Activated naive CD8-positive, alpha-beta T cell treated with anti-CD3 and anti-CD28 coated beads, Interleukin-2, amount 50 U/mL, for 24 hours (primary cell): Measurements from ENCODE around the gene RNF208.

Experiments used
- ATAC-seq: fragments of 150-1000 bp; cut with Tn5 transposase; one replicate; pipeline ENCODE4 v1.10.0; 2021
- DNase-seq: peaks from one replicate; pipeline ENCODE4 v3.0.0; 2021
- H3K27ac Mint-ChIP-seq: one replicate; pipeline ENCODE4 v1.8.0; 2021; ENCODE audit warnings: mild to moderate bottlenecking, mixed read lengths
- H3K27me3 Mint-ChIP-seq: one replicate; pipeline ENCODE4 v1.8.0; 2021; ENCODE audit warnings: mixed read lengths
- H3K36me3 Mint-ChIP-seq: one replicate; pipeline ENCODE4 v1.8.0; 2021; ENCODE audit warnings: low read depth, mixed read lengths
- H3K4me1 Mint-ChIP-seq: one replicate; pipeline ENCODE4 v1.8.0; 2021; ENCODE audit warnings: mixed read lengths
- H3K4me3 Mint-ChIP-seq: one replicate; pipeline ENCODE4 v1.8.0; 2021; ENCODE audit warnings: mild to moderate bottlenecking, moderate library complexity, mixed read lengths
- H3K9me3 Mint-ChIP-seq: one replicate; pipeline ENCODE4 v1.8.0; 2021; ENCODE audit warnings: mixed read lengths

RNF208 gene, protein sequence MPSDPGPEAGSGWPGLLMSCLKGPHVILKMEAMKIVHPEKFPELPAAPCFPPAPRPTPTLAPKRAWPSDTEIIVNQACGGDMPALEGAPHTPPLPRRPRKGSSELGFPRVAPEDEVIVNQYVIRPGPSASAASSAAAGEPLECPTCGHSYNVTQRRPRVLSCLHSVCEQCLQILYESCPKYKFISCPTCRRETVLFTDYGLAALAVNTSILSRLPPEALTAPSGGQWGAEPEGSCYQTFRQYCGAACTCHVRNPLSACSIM

DNA sequence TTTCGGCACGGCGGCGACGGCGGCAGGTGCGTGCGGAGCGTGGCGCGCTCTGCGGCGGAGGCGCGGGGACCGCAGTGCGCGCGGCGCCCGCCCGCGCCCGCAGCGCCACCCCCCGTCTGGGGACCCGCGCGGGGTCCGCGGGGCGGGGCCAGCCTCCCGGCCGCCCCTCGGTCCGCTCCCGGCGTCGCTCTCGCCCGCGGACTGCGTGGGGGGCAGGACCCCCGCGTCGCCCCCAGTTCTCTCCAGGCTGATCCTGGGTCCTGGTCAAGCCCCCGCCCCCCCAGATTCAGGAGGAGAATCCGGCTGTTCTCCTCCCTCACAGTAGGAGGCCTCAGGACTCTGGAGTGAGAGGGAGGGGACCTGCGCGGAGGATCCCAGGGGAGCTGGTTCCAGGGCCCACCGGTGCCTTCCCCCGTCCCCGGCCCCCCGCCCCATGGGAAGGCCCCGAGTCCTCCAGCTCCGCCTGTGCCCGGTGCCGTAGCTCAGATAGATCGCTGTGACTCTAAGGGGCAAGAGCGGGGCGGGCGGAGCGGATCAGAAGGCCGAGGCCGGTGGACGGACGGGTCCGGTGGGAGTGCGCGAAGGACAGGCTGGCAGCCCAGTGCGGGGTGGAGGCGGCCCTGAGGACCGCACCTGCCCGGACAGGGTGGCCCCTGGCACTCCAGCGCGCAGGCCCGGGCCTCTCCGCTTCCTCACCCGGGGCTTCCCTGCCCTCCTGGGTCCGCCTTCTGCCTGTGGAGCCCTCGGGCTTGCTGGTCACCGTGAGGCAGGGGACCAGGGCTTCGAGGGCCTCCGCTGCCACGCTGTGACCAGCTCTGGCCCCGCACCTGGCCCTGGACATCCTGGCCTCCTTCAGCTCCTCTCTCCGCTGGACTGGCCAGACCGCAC is at the start of gene RNF208:
Gene RNF208, minus strand, starts transcription at position 51 of the 888 bp plus-strand sequence. CDS start 1,028 bp downstream, outside the sequence.
- H3K36me3 Mint-ChIP-seq: no peaks in the 10 kb centered on the region
- ATAC-seq (no peak), DNase-seq (no peak)
- H3K27ac Mint-ChIP-seq: peak within 1 kb of the TSS; percentile 60
- H3K4me3 Mint-ChIP-seq: peak within 1 kb of the TSS; percentile 76
- H3K9me3 Mint-ChIP-seq: no peaks in the 10 kb centered on the region
- H3K27me3 Mint-ChIP-seq: no peaks in the 10 kb centered on the region
- peaks cover 12% of the 10 kb centered on the region for H3K4me1 Mint-ChIP-seq

DNA sequence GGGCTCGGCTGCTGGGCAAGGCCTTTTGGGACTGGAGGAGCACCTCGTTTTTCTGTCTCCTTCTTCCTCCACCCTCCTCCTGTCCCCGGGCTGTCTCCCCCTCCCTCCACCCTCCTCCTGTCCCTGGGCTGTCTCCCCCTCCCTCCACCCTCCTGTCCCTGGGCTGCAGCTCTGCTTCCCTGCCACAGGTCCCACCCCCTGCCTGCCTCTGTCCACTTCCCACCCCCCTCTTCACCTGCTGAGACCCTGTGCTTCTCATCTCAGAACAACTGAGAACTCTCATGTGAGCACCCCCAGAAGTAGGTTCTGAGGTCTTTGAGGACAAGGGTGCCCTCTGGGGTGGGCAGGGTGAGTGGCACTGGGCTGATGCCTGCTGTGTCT is 49.6 kb upstream of the RNF208 start:
- Mint-ChIP-seq H3K4me1 (peaks cover 27% of the 10 kb centered on the region), H3K27me3 (no peaks in the 10 kb centered on the region), H3K27ac (no peak overlapping the region), H3K9me3 (no peaks in the 10 kb centered on the region), H3K36me3 (peaks cover 23% of the 10 kb centered on the region), H3K4me3 (no peak overlapping the region)
- no peak for DNase-seq
- no peak for ATAC-seq

DNA sequence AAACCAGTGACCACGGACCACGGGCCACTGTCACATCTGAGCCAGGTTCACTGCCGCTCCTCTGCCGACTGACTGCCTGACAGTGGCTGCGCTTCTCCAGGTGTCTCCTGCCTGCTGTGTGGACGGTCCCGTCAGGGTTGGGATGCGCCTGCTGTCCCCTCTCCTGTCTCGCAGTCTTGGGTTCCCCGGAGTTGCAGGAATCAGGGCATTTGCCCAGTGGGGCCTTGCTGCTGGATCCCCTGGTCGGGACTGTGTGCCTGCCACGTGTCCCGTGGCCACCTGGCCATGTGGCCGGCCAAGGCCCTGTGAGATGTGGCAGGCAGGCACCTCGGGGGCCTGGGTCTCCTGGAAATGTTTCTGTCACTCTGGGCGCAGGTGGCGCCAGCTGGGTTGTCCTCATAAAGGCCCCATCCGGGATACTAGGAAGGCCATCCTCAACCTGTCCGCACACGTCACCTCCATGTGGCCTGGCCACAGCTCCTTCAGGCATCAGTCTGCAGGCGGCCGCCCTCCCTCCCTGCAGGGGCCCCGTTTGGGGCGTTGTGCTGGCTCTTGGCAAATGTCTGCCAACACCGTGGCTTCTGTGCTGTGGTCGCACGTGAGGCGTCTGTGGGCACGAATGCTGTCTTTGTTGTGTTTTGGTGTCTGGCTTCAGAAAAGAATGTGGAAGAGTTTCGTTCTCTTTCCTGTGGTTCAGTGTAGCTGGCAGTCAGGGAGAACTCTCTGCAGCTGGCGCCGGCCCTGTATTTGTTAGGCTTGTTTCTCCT is 49.1 kb upstream of the RNF208 start:
- ATAC-seq: peak; percentile 35
- H3K27ac Mint-ChIP-seq: no peak overlapping the region

DNA sequence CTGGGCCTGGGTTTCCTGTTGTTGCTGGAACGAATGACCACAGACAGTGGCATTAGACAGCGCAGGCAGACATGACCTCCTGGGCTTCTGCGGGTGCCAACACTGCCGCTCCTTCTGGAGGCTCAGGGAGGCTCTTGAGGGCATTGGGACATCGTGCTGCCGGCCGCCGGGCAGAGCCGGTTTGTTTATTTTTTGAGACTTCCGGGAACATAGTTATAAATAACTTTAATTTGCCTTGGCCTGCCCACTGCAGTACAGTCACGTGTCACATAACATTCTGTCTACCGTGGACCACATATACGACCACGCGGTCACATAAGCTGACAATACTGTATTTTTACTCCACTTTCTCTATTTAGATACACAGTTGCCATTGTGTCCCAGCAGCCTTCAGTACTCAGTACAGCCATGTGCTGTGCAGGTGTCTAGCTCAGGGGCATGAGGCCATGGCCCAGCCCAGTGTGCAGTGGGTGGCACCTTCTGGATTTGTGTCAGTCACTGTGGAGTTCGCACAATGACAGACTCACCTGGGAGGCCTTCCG is 47.3 kb upstream of the RNF208 start:
- Mint-ChIP-seq H3K9me3 (no peaks in the 10 kb centered on the region), H3K4me1 (peaks cover 15% of the 10 kb centered on the region), H3K36me3 (peaks cover 25% of the 10 kb centered on the region), H3K27me3 (no peaks in the 10 kb centered on the region), H3K4me3 (no peak overlapping the region), H3K27ac (no peak overlapping the region)
- no peak for DNase-seq
- ATAC-seq: no peak

More for the DNA sequence above, 49.1 kb upstream of the RNF208 start:
- H3K27me3 Mint-ChIP-seq: no peaks in the 10 kb centered on the region
- H3K9me3 Mint-ChIP-seq: no peaks in the 10 kb centered on the region
- no peak overlapping the region for H3K4me3 Mint-ChIP-seq
- DNase-seq: peak; percentile 41
- peaks cover 24% of the 10 kb centered on the region for H3K4me1 Mint-ChIP-seq
- H3K36me3 Mint-ChIP-seq: peaks cover 23% of the 10 kb centered on the region

DNA sequence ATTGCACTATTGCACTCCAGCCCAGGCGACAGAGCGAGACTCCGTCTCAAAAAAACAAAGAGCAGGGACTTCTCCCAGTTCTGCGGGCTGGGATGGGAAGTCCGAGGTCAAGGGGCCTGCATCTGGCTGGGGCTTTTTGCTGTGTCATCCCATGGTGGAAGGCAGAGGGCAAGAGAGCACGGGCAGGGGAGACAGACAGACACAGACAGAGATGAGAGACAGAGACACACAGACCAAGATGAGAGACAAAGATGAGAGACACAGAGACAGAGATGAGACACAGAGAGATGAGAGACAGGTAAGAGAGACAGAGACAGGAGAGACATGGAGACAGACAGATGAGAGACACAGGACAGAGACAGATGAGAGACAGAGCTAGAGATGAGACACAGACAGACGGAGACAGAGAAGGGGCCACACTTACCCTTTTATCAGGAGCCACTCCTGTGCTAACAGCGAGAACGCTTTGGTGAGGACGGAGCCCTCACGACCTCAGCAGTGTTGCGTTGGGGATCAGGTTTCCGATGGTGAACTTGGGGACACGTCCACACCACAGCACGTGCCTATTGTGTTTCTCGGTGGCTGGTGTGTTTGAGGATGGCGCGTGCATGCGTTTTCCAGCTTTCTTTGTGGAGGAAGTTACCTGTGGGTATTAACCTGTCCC is 46.6 kb upstream of the RNF208 start:
- H3K9me3 Mint-ChIP-seq: no peaks in the 10 kb centered on the region
- no peak overlapping the region for H3K27ac Mint-ChIP-seq
- peaks cover 27% of the 10 kb centered on the region for H3K36me3 Mint-ChIP-seq
- DNase-seq: no peak
- H3K27me3 Mint-ChIP-seq: no peaks in the 10 kb centered on the region
- no peak for ATAC-seq
- no peak overlapping the region for H3K4me3 Mint-ChIP-seq
- H3K4me1 Mint-ChIP-seq: peaks cover 15% of the 10 kb centered on the region

DNA sequence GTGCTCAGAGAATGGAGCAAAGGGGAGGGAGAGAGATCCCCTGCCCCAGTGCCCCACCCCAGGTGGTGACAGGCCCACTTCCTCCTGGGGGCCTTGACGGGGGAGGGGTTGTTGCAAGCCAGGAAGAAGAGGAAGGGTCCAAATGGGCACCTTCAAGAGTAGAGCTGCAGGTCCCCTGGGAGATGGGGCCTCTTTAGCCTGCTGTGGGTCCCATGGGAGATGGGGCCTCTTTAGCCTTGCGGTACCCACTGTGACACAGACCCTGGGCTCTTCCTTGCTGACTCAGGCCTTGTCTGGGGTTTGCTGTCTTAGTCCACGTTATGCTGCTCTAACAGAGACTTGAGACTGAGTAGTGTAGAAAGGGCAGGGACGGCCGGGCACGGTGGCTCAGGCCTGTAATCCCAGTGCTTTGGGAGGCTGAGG is 45.9 kb upstream of the RNF208 start:
- Mint-ChIP-seq H3K9me3 (no peaks in the 10 kb centered on the region), H3K4me1 (peaks cover 15% of the 10 kb centered on the region), H3K27ac (no peak overlapping the region), H3K4me3 (no peak overlapping the region), H3K36me3 (peaks cover 27% of the 10 kb centered on the region), H3K27me3 (no peaks in the 10 kb centered on the region)
- ATAC-seq (no peak), DNase-seq (no peak)

DNA sequence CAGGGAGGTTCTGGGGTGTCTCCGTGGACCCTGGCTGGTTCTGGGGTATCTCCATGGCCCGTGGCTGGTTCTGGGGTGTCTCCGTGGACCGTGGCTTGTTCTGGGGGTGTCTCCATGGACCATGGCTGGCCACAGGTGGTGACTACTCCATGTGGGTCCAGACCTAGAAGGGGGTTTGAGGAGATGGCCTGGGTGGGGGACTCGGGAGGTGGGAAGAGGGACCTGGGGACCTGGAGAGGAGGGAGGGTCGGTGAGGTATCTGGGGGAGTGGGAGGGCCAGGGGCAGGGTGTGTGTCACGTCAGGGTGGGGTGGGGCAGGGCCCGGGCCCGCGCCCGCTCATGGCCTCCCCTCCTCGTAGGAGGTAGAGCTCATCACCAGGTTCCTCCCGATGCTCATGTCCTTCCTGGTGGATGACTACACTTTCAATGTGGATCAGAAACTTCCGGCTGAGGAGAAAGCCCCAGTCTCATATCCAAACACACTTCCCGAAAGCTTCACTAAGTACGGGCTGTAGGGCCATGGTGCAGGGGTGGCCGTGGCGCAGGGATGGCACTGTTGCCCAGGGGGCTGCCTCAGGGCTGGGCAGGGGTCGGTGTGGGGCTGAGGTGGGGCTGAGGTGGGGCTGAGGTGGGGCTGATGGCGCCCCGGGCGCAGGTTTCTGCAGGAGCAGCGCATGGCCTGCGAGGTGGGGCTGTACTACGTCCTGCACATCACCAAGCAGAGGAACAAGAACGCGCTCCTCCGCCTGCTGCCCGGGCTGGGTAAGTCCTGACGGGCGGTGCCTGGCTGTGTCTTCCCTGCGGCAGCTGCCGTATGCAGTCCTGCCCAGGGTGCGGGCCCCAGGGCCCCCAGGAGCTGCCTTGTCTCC is 44.8 kb upstream of the RNF208 start:
- no peaks in the 10 kb centered on the region for H3K9me3 Mint-ChIP-seq
- H3K4me1 Mint-ChIP-seq: peaks cover 15% of the 10 kb centered on the region
- no peaks in the 10 kb centered on the region for H3K27me3 Mint-ChIP-seq
- no peak overlapping the region for H3K4me3 Mint-ChIP-seq
- H3K27ac Mint-ChIP-seq: no peak overlapping the region
- peaks cover 27% of the 10 kb centered on the region for H3K36me3 Mint-ChIP-seq
- DNase-seq (no peak), ATAC-seq (no peak)

DNA sequence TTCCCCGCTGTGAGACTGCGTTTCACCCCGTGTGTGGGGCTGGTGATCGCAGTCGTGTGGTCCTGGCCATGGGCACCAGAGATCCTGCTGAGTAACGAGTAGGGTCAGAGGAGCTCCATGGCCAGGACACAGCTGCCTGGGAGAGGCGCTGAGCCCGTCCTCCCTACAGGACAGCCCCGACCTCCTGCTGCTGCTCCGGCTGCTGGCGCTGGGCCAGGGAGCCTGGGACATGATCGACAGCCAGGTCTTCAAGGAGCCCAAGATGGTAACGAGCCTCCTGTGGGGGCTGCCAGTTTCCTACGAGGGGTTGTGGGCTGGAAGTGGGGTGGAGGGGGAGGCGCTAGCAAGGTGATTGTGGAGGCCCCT is 44.1 kb upstream of the RNF208 start:
- Mint-ChIP-seq H3K27ac (no peak overlapping the region), H3K4me3 (no peak overlapping the region), H3K36me3 (peaks cover 27% of the 10 kb centered on the region), H3K9me3 (no peaks in the 10 kb centered on the region), H3K4me1 (peaks cover 10% of the 10 kb centered on the region), H3K27me3 (no peaks in the 10 kb centered on the region)
- DNase-seq (no peak), ATAC-seq (no peak)

DNA sequence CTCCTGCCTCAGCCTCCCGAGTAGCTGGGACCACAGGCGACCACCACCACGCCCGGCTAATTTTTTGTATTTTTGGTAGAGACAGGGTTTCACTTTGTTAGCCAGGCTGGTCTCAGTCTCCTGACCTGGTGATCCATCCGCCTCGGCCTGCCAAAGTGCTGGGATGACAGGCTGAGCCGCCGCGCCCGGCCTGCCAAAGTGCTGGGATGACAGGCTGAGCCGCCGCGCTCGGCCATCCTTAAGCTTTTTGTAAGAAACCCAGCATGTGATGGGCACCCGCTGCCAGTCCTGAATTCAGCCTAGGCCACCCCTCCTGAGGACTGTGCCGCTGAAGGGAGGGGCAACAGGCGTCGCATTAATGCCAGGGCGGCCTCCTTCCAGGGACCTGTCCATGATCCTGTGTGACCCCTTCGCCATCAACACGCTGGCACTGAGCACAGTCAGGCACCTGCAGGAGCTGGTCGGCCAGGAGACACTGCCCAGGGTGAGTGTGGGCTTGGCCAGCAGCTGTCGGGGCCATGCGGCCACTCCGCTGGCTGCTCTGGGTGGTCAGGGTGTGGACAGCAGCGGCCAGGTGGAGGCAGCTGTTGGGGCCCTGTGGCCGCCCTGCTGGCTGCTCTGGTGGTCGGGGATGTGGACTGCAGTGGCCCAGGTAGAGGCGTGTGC is 43.6 kb upstream of the RNF208 start:
- Mint-ChIP-seq H3K9me3 (no peaks in the 10 kb centered on the region), H3K27me3 (no peaks in the 10 kb centered on the region), H3K4me1 (peaks cover 5% of the 10 kb centered on the region), H3K27ac (no peak overlapping the region), H3K36me3 (peaks cover 27% of the 10 kb centered on the region), H3K4me3 (no peak overlapping the region)
- ATAC-seq (no peak), DNase-seq (no peak)

DNA sequence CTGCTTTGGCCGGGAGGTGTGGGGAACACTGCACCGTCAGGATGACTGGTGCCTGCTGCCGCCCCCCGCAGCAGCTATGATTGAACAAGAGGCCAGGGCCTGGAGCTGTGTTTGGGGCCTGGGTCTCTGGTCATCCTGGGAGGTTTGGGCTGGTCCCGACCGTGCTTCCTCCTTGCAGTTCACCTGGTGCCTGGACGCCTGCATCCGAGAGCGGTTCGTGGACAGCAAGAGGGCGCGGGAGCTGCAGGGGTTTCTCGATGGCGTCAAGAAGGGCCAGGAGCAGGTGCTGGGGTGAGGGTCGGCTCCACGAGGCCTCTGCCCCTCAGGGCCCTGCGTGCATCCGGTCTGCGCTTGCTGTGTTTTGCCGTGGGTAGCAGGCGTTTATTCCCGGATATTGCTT is 42.0 kb upstream of the RNF208 start:
- ATAC-seq: no peak
- Mint-ChIP-seq H3K4me1 (peaks cover 2% of the 10 kb centered on the region), H3K27me3 (no peaks in the 10 kb centered on the region), H3K9me3 (no peaks in the 10 kb centered on the region), H3K4me3 (no peak overlapping the region), H3K27ac (no peak overlapping the region), H3K36me3 (peaks cover 19% of the 10 kb centered on the region)
- no peak for DNase-seq

DNA sequence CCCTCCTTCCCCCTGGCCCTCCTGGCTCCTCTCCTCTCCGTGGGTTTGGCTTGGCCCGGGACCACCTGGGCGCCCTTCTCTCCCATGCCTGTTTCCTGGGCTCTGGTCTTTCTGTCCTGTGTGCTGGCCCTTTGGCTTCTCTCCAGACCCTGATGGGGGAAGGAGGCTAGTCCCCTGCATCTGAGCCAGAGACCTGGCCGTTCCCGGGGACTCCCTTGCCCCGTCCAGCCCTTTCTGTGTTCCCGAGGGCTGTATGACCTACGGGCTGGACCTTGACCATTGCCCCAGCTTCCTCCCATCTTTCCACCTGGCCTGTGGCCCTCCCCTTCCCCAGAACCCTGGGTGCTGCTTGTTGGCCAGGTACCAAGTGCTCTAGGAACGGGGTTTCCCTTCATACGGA is 41.5 kb upstream of the RNF208 start:
- no peak overlapping the region for H3K27ac Mint-ChIP-seq

DNA sequence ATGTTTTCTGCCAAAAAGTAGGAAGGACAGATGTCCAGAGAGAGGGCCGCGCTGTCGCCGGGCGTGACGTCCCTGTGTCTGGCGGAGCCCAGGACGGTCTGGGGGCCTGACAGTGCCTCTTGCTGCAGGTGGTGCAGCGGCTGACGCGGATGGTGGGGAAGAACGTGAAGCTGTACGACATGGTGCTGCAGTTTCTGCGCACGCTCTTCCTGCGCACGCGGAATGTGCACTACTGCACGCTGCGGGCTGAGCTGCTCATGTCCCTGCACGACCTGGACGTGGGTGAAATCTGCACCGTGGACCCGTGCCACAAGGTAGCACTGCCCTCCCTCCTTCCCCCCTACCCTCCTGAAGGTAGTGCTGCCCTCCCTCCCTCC is 40.9 kb upstream of the RNF208 start:
- Mint-ChIP-seq H3K9me3 (no peaks in the 10 kb centered on the region), H3K27me3 (no peaks in the 10 kb centered on the region), H3K36me3 (peaks cover 14% of the 10 kb centered on the region), H3K27ac (no peak overlapping the region), H3K4me3 (no peak overlapping the region), H3K4me1 (no peaks in the 10 kb centered on the region)
- ATAC-seq (no peak), DNase-seq (no peak)

More for the DNA sequence above, 41.5 kb upstream of the RNF208 start:
- peaks cover under 1% of the 10 kb centered on the region for H3K4me1 Mint-ChIP-seq
- ATAC-seq (no peak), DNase-seq (no peak)
- H3K36me3 Mint-ChIP-seq: peaks cover 17% of the 10 kb centered on the region
- no peak overlapping the region for H3K4me3 Mint-ChIP-seq
- no peaks in the 10 kb centered on the region for H3K9me3 Mint-ChIP-seq
- no peaks in the 10 kb centered on the region for H3K27me3 Mint-ChIP-seq
